HUES64 (cell line): ENCODE measurements around the gene SEC14L1.

Experiments
- H3K27ac ChIP-seq: 2 replicates; pipeline ENCODE4 v1.7.0; 2013; ENCODE audit warnings: low read depth, low read length, inconsistent platforms
- H3K27me3 ChIP-seq: 2 replicates; pipeline ENCODE4 v1.6.1; 2013; ENCODE audit warnings: mild to moderate bottlenecking, low read length; ENCODE audit not compliant: insufficient read depth
- H3K36me3 ChIP-seq: 2 replicates; pipeline ENCODE4 v1.6.1; 2013; ENCODE audit warnings: mild to moderate bottlenecking, low read length; ENCODE audit not compliant: insufficient read depth
- H3K4me1 ChIP-seq: 2 replicates; pipeline ENCODE4 v1.6.1; 2013; ENCODE audit warnings: mild to moderate bottlenecking, low read length, moderate library complexity; ENCODE audit not compliant: insufficient read depth
- H3K4me3 ChIP-seq: 2 replicates; pipeline ENCODE4 v1.5.1; 2013; ENCODE audit warnings: mild to moderate bottlenecking, low read length, moderate library complexity
- H3K9ac ChIP-seq: 2 replicates; pipeline ENCODE4 v1.6.1; 2013; ENCODE audit warnings: mild to moderate bottlenecking, low read depth, low read length
- H3K9me3 ChIP-seq: 2 replicates; pipeline ENCODE4 v1.6.1; 2013; ENCODE audit warnings: low read depth, low read length; ENCODE audit not compliant: insufficient read depth
- WGBS: fragments of 150-250, 120-280 bp; methylation state at CpG from one replicate; pipeline ENCODE4 v1.1.7; 2013; ENCODE audit warnings: missing lambda C conversion rate; 5-methylcytosine and 5-hydroxymethylcytosine counted together

SEC14L1 gene

DNA sequence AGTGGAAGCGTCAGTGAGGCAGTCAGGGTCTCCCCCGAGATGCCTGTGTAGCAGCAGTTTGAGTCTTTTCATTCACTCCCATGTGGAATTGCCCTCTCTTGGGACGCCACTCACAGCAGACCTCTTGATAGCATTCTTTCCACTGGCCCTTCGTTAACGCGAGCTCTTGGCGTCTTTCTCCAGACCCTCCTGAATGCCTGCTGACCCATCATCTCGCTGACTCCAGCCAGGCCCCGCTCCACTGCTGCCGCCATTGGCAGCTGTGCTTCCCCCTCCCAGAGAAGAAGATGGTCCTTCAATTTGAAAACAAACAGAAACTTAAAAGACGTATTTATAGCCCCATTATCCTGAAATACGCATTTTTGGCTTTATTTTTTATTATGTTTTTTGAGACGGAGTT is 63.1 kb downstream of the SEC14L1 start:
- Histone ChIP-seq H3K27ac (no peak overlapping the region), H3K9me3 (no peaks in the 10 kb centered on the region), H3K36me3 (peaks cover 76% of the 10 kb centered on the region), H3K27me3 (no peaks in the 10 kb centered on the region), H3K9ac (no peak overlapping the region), H3K4me1 (no peaks in the 10 kb centered on the region; the same call in 1 of the 2 replicates), H3K4me3 (no peak overlapping the region)
- 94% methylated on average over 13 of the region's 13 CpGs for WGBS

DNA sequence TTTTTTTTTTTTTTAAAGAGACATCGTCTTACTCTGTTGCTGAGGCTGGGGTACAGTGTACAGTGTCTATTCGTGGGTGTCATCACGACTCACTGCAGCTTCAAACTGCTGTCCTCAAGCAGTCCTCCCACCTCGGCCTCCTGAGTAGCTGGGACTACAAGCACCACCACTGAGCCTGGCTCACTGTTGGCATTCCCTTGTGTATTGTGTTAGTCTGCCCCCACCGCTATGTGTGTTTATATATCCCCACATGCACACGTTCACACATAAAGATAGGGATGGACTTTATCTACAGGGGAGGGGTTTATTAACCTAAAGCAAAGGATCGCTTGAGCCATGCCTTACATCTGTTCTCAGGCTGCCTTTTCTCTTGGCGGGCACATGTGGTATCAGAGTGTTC is 63.8 kb downstream of the SEC14L1 start:
- H3K4me1 ChIP-seq = no peaks in the 10 kb centered on the region; the same call in 1 of the 2 replicates
- no peak overlapping the region for H3K4me3 ChIP-seq
- H3K9ac ChIP-seq = no peak overlapping the region
- 95% methylated on average over 8 of the region's 8 CpGs for WGBS
- no peaks in the 10 kb centered on the region for H3K9me3 ChIP-seq
- H3K36me3 ChIP-seq = peaks cover 81% of the 10 kb centered on the region
- H3K27ac ChIP-seq = no peak overlapping the region
- H3K27me3 ChIP-seq = no peaks in the 10 kb centered on the region

DNA sequence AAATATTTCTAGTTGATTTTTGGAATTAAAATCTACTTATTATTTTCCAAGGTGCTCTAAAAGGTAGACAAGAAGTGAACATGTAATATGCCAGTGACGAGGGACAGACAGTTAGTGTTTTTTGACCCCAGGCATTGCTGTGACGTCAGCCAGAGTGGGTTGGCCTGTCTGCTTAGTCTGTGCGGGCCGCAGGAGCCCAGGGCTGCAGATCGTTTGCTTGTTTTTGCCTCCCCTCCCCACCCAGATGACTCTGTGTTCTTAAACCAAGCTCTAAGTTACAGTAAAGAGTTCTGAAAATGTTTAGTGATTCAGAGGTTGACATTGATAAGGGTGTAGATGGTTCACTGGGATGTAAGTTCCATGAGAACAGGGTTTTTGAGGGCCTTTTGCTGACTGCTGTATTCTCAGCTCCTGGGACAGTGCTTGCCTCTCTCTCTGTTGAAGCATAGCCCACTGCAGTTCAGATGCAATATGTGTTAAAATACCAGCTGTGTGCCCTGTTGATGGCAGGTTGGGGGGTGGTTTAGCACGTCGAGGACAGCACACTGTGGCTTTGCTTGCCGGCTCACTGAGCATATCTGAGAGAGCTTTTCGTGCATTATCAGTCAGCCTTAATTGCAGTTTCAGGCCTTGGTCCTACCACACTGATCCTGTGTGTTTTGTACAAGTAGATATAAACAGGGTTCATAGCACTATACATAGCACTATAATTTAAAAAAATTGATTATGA is 64.8 kb downstream of the SEC14L1 start:
- Histone ChIP-seq H3K36me3 (peaks cover 80% of the 10 kb centered on the region), H3K9ac (no peak overlapping the region), H3K27ac (no peak overlapping the region), H3K4me3 (no peak overlapping the region), H3K4me1 (no peaks in the 10 kb centered on the region; the same call in 1 of the 2 replicates), H3K9me3 (no peaks in the 10 kb centered on the region), H3K27me3 (no peaks in the 10 kb centered on the region)
- 95% methylated on average over 9 of the region's 9 CpGs for WGBS

DNA sequence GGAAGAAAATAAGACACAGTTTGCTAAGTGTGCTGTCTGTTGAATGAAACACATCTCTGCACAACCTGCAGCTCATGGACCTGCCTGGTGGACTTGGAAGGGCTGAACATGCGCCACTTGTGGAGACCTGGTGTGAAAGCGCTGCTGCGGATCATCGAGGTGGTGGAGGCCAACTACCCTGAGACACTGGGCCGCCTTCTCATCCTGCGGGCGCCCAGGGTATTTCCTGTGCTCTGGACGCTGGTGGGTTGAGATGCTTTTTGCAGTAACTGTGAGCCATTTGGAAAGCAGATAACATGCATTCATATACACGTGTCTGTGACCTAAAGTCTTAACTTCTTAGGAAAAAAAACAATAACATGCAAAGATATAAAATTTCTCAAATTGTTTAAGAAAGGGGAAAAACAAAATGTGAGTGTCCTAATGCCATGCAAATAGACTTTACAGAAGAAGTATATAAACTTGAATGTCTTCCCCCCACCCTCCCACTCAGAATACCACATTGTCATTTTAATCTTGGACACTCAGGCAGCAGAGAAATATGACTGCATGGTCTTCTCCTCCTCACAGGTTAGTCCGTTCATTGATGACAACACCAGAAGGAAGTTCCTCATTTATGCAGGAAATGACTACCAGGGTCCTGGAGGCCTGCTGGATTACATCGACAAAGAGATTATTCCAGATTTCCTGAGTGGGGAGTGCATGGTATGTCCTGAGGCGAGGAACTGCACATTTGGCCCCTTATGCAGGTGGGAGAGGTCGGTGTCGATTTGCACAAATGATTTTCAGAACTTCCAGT is 65.6 kb downstream of the SEC14L1 start:
- 95% methylated on average over 13 of the region's 14 CpGs for WGBS
- no peak overlapping the region for H3K27ac ChIP-seq

DNA sequence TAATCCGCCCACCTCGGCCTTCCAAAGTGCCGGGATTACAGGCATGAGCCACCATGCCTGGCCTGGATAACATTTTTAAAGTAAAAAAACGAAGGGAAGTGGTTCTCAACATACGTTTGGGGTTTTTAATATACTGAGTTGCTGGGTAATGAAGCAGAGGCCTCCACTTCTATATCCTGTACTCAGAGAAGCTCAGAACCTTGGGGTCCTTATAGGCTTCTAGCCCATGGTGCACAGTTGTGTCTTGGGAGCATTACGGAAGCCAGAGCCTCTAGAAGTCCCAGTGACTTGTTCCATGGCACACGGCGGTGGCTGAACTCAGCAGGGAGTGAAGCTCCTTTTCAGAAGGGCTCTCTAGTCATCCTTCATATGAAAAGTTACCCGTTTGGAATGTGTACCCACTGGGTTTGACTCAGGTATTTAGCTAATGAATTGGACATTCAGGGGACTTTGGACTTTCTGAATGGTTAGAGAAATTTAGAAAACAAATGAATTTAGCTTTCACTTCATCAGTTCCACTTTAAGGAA is 67.0 kb downstream of the SEC14L1 start:
- WGBS = 91% methylated on average over 9 of the region's 9 CpGs
- H3K4me1 ChIP-seq = no peaks in the 10 kb centered on the region; the same call in 1 of the 2 replicates
- H3K27ac ChIP-seq = no peak overlapping the region
- H3K9me3 ChIP-seq = no peaks in the 10 kb centered on the region
- H3K9ac ChIP-seq = no peak overlapping the region
- H3K36me3 ChIP-seq = peaks cover 88% of the 10 kb centered on the region
- no peak overlapping the region for H3K4me3 ChIP-seq
- H3K27me3 ChIP-seq = no peaks in the 10 kb centered on the region

More for the DNA sequence above, 65.6 kb downstream of the SEC14L1 start:
- Histone ChIP-seq H3K27me3 (no peaks in the 10 kb centered on the region), H3K36me3 (peaks cover 80% of the 10 kb centered on the region), H3K4me3 (no peak overlapping the region), H3K9me3 (no peaks in the 10 kb centered on the region), H3K9ac (no peak overlapping the region), H3K4me1 (no peaks in the 10 kb centered on the region; the same call in 1 of the 2 replicates)

DNA sequence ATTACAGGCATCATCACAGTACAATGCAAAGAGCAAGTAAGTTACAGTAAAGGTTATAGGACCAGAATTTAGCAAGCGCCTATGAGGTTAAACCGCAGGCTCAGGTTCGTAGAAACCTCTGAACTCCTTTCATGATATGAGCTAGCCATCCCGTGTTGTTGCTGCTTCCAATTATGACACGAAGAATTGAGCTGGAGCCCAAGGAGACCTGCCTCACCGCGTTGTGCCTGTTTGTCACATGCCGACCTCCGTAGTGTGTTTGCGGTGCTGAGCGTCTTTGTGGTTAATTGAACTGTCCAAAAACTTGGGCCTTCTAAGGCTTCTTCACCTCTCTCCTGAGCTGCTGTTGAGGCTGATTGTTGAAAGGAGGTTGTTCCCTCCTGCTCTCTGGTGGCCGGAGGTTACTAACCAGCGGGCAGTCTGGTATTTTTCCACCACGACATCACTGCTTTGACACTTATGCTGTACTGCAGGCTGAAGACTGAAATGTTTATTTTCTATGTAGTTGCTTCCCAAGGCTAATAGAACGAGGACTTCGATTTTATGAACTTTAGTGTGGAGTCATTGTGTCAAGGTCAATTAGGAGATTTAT is 67.5 kb downstream of the SEC14L1 start:
- H3K36me3 ChIP-seq = peaks cover 89% of the 10 kb centered on the region
- no peaks in the 10 kb centered on the region for H3K27me3 ChIP-seq
- H3K27ac ChIP-seq = no peak overlapping the region

DNA sequence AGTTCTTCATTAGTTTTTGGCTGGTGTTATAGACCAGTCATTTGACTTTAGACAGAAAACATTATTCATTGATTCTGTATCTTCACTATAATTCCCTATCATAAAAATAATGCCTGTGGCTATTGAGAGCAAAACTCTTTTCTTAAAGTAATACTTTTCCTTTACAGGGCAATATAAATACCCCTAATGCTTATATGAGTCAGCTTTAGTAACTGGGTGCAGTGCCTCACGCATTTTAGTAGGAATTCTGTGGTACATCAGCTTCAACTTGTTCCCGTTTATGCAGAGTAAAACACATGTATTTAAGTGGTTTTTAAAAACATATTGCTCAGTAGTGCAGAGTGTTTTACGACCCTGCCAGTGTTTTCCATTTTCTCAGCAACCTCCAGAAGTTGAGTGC is 68.1 kb downstream of the SEC14L1 start:
- H3K9ac ChIP-seq = no peak overlapping the region

More for the DNA sequence above, 67.5 kb downstream of the SEC14L1 start:
- Histone ChIP-seq H3K4me3 (no peak overlapping the region), H3K4me1 (no peaks in the 10 kb centered on the region; the same call in 1 of the 2 replicates), H3K9me3 (no peaks in the 10 kb centered on the region), H3K9ac (no peak overlapping the region)
- WGBS = 92% methylated on average over 16 of the region's 16 CpGs

DNA sequence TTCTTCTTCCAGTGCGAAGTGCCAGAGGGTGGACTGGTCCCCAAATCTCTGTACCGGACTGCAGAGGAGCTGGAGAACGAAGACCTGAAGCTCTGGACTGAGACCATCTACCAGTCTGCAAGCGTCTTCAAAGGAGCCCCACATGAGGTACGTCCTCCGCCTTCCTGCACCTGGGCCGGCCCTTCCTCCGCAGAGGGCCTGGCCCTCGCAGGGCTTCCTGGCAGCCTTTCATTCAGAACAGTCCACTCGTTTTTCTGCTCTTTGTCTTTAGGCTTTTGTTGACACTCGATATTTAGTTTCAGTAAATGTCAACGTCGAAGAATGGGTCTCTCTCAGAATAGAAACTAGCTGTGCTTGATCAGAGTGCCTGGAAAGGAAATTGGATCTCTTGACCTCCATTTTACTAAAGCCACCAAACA is 68.6 kb downstream of the SEC14L1 start:
- 93% methylated on average over 13 of the region's 13 CpGs for WGBS
- Histone ChIP-seq H3K4me3 (no peak overlapping the region), H3K9ac (no peak overlapping the region), H3K27me3 (no peaks in the 10 kb centered on the region), H3K4me1 (no peaks in the 10 kb centered on the region; the same call in 1 of the 2 replicates), H3K36me3 (peaks cover 89% of the 10 kb centered on the region), H3K9me3 (no peaks in the 10 kb centered on the region), H3K27ac (no peak overlapping the region)

More for the DNA sequence above, 68.1 kb downstream of the SEC14L1 start:
- Histone ChIP-seq H3K36me3 (peaks cover 85% of the 10 kb centered on the region), H3K27me3 (no peaks in the 10 kb centered on the region), H3K4me1 (no peaks in the 10 kb centered on the region; the same call in 1 of the 2 replicates), H3K9me3 (no peaks in the 10 kb centered on the region), H3K4me3 (no peak overlapping the region), H3K27ac (no peak overlapping the region)
- WGBS = 95% methylated on average over 3 of the region's 3 CpGs

DNA sequence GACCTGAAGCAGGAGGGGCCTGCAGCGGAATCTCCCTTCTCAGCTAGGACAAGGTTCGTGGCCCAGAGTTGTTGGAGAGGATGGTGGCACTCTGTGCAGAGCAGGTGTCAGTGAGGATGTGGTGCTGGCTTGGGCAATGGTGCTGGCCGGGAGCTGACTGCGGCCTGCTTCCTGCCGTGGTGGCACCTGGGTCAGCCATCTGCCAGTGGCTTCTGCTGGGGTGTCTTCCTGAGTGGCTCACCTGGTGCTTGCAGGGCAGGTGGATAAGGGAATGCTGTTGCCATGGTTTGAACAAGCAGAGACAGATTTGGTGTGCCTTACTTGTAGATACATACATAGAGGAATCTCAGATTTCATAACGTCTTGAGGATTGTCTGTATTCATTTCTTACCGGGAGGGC is 69.6 kb downstream of the SEC14L1 start:
- Histone ChIP-seq H3K27ac (no peak overlapping the region), H3K9ac (no peak overlapping the region), H3K4me3 (no peak overlapping the region), H3K4me1 (no peaks in the 10 kb centered on the region; the same call in 1 of the 2 replicates), H3K27me3 (no peaks in the 10 kb centered on the region), H3K9me3 (no peaks in the 10 kb centered on the region), H3K36me3 (peaks cover 83% of the 10 kb centered on the region)
- WGBS = 97% methylated on average over 7 of the region's 7 CpGs

DNA sequence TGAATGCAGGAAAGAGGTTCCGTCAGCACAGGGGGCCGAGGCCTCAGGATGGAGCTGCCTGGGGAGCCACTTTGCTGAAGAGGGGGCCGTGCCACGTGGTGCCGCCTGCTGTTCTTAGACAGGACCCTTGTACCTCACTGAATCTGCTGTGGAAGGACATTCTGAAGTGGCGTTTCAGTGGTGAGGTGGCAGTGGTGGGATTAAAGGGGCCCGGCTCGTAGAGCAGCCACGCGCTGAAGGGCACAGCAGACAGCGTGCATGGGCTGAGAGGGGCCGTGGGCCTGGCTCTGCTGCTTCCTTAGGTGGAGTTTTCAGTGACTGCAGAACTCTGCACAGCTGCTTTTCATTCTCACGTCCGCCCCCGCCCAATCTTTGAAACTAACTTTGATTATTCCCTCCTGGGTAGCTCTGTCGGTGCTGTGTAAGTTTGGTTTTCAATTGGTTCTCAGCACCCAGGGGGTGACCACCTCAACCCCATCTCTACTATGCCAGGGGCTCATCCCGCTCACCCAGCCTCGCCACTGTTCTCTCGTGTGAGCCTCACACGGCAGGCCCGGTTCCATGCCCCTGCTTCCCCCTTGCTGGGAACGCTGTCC is 70.3 kb downstream of the SEC14L1 start:
- no peak overlapping the region for H3K4me3 ChIP-seq
- no peaks in the 10 kb centered on the region for H3K27me3 ChIP-seq
- H3K27ac ChIP-seq = no peak overlapping the region
- no peaks in the 10 kb centered on the region for H3K9me3 ChIP-seq
- peaks cover 77% of the 10 kb centered on the region for H3K36me3 ChIP-seq
- no peaks in the 10 kb centered on the region; the same call in 1 of the 2 replicates for H3K4me1 ChIP-seq
- 91% methylated on average over 22 of the region's 22 CpGs for WGBS
- H3K9ac ChIP-seq = no peak overlapping the region
